GM18502 (cell line): ENCODE data around the gene RECK.
"Not testable (repeated sequence)": the region's sequence is repeated elsewhere in the genome, so short reads cannot be mapped to it uniquely, and the experiment has no call there.

Source experiments
- ATAC-seq: cut with Tn5 transposase; IDR thresholded peaks from one replicate; pipeline ENCODE4 v1.9.1; 2021; ENCODE audit warnings: mild to moderate bottlenecking; ENCODE audit not compliant: unreplicated experiment, poor library complexity

The RECK gene

GRCh38 chr9:36102742-36103495, 66.2 kb downstream of the RECK start:
- peak; percentile 75 for ATAC-seq

GRCh38 chr9:36109071-36109470, 72.4 kb downstream of the RECK start:
- no peak for ATAC-seq

- ATAC-seq: no peak
These were observed 73.7 kb downstream of the RECK start for GRCh38 chr9:36110434-36110833.

GRCh38 chr9:36112516-36112915, 75.8 kb downstream of the RECK start:
- no peak for ATAC-seq

- ATAC-seq: no peak
These were observed 77.3 kb downstream of the RECK start for GRCh38 chr9:36113999-36114398.

GRCh38 chr9:36116593-36116992, 79.9 kb downstream of the RECK start:
- no peak for ATAC-seq

GRCh38 chr9:36118201-36118600, 81.5 kb downstream of the RECK start:
- ATAC-seq: no peak

- ATAC-seq: no peak
These were observed 82.0 kb downstream of the RECK start for GRCh38 chr9:36118706-36119105.

- ATAC-seq: no peak
These were observed 82.8 kb downstream of the RECK start for GRCh38 chr9:36119476-36119875.

- ATAC-seq: no peak
These were observed 84.0 kb downstream of the RECK start for GRCh38 chr9:36120705-36121104.

- no peak for ATAC-seq
These were observed 85.3 kb downstream of the RECK start for GRCh38 chr9:36121971-36122370.

- ATAC-seq: no peak
These were observed 86.8 kb downstream of the RECK start for GRCh38 chr9:36123515-36123914.

- ATAC-seq: no peak
These were observed 88.5 kb downstream of the RECK start for GRCh38 chr9:36125062-36125855.

GRCh38 chr9:36126016-36126730, 89.5 kb downstream of the RECK start:
- no peak for ATAC-seq

- no peak for ATAC-seq
These were observed 91.0 kb downstream of the RECK start for GRCh38 chr9:36127652-36128244.

- ATAC-seq: no peak
These were observed 91.6 kb downstream of the RECK start for GRCh38 chr9:36128349-36128748.

GRCh38 chr9:36129139-36129538, 92.4 kb downstream of the RECK start:
- ATAC-seq: no peak

- ATAC-seq: not testable (repeated sequence)
These were observed 95.0 kb downstream of the RECK start for GRCh38 chr9:36131666-36132065.

GRCh38 chr9:36132086-36132485, 95.4 kb downstream of the RECK start:
- no peak for ATAC-seq

GRCh38 chr9:36134761-36135505, 98.2 kb downstream of the RECK start:
- ATAC-seq: no peak
